GM11168 (cell line): ENCODE results near the gene ACSM4.
"Not testable (repeated sequence)": the region's sequence is repeated elsewhere in the genome, so short reads cannot be mapped to it uniquely, and the experiment has no call there.

Experiments
- in situ Hi-C: fragments of 300-500 bp; cut with MboI; formaldehyde crosslinking; loops from one replicate; pipeline ENCODE4 v1.12.0; 2022; ENCODE audit warnings: low sequenced_read_pairs; ENCODE audit not compliant: unreplicated experiment

Gene ACSM4, protein sequence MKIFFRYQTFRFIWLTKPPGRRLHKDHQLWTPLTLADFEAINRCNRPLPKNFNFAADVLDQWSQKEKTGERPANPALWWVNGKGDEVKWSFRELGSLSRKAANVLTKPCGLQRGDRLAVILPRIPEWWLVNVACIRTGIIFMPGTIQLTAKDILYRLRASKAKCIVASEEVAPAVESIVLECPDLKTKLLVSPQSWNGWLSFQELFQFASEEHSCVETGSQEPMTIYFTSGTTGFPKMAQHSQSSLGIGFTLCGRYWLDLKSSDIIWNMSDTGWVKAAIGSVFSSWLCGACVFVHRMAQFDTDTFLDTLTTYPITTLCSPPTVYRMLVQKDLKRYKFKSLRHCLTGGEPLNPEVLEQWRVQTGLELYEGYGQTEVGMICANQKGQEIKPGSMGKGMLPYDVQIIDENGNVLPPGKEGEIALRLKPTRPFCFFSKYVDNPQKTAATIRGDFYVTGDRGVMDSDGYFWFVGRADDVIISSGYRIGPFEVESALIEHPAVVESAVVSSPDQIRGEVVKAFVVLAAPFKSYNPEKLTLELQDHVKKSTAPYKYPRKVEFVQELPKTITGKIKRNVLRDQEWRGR

DNA sequence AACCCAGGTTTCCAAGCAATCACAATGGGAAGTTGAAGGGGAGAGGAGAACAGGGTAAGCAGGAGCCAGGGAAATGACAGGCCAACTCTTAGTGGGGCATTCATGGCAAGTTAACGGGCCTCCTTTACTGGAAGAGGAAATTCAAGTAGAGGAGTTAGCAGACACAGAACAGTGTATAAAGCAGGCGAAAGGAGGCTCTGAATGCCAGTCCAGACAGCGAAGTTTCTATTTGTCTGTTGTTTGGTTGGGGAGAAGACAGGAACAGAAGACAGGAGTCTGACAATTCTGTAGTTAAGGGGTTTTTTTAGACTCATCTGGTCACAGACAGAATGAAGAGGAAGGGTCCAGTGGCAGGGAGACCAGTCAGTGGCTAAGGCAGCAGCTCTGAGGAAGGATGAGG, at the start of gene ACSM4:
Gene ACSM4, plus strand, starts transcription at position 301 of the 400 bp plus-strand sequence. CDS start 260 bp downstream, outside the sequence.
- in situ Hi-C loops: no loop called here

DNA sequence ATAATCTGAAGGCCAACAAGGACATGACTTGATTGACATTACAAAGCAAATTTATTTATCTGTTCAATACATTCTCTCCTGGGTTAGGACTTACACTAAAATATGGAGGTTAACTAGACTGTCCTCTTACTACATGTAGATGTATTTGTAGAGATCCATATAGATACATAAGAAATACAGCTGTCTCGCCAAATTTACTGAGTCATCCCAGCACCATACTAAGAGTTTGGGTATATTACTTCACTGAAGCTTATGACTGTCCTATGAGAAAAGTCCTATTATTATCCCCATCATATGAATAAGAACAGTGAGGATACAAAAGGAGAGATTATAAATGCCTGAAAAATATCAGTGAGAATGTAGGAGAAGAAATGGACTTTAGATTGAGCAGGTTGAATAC, 44.8 kb upstream of the ACSM4 start:
- in situ Hi-C loops: no loop called here

DNA sequence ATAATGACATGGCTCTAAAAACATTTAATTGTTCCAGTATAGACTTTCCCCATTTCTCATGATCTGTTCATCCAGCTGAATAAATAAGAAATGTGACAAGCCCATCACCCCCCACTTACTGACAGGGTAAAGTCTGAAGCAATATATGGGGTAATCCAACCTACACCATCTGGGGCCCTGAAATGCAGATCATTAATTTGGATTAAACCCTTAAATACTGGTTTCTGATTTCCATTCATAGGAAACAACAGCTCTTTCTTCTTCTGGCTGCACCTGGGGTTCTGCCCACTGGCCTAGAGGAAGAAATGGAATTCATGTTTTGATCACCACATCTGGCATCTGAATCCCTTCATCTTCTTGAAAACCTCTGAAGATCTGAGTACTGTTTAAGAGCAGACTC, 39.3 kb upstream of the ACSM4 start:
- in situ Hi-C loops: no loop called here

DNA sequence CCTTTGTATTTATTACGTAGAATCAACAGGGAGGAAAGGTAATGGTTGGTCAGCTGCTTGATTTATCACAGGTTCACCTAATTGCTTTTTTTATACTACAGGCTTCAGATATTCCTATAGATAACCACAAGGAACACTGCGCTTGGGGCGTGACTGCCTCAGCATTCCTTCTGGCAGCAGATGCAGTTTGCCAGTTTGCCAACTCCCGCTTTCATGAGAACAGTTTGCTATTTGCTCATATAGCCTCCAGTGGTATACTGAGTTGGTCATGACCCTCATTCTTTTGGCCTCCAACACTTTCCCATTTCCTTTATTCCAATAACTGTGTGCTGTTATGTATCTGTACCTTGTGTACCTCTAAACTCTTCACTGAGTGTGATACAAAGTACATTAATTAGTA, 38.6 kb upstream of the ACSM4 start:
- in situ Hi-C loops: no loop called here

DNA sequence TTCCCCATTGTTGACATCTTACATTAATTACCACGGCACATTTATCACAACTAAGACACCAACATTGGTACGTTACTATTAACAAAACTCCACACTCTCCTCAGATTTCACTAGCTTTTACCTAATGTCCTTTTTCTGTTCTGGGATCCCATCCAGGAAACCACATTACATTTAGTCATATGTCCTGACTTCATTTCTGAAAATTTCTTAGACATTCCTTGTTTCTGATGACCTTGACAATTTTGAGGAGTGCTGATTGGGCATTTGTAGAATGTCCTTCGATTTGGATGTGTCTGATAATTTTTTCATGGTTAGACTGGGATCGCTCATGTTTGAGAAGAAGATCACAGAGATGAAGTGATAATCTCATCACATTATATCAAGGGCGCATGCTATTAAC, 34.6 kb upstream of the ACSM4 start:
- in situ Hi-C loops: no loop called here

DNA sequence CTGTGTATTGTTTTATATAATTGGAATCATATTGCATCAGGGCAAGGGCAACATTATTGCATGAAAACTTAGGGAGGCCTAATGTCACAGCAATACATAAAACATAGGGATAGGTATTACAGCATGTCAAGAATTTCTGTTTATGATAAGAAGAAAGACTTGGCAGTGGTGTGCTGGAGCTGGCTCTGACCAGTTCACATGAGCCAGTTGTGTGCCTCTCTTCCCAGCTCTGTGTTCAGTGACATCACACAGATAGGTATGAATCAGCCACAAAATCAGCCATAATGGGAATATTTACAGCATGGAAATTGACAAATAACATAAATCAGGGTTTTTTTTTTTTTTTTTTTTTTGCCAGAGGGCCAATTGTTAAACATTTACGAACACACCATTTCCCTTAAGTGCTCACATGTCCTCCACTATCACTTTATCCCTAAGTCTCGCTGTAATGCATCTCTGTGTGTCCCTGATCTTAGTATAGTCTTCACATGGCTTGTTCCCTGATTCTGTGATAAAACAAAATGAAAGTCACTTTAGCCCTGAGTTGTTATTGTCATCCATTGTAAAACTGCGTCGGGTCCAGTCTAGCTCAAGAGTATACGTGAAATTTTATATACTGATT, 31.9 kb upstream of the ACSM4 start:
- in situ Hi-C loops: no loop called here

DNA sequence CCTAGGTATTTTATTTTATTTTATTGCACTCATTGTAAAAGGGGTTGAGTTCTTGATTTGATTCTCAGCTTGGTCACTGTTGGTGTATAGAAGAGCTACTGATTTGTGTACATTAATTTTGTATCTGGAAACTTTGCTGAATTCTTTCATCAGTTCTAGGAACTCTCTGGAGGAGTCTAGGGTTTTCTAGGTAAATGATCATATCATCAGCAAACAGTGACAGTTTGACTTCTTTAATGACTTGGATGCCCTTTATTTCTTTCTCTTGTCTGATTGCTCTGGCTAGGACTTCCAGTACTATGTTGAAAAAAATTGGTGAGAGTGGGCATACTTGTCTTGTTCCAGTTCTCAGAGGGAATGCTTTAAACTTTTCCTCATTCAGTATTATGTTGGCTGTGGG, 28.4 kb upstream of the ACSM4 start:
- in situ Hi-C loops: not testable (repeated sequence)

DNA sequence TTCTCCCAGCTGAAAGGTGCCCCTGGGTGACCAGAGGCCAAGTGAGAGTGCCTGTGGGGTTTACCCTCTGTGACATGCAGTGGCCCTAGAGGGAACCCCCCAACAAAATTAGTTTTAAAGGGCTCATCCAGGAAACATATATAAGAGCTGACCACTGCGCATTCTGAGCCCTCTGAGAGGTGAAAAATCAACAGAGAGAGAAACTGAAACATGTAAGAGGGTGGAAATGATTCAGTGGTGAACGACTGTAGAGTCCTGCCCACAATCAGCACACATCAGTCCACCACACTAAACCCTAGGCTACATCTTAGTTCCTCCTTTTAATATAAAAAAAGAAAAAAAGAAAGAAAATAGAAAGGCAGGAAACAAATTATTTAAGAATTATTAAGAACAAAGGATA, 21.0 kb upstream of the ACSM4 start:
- in situ Hi-C loops: no loop called here

DNA sequence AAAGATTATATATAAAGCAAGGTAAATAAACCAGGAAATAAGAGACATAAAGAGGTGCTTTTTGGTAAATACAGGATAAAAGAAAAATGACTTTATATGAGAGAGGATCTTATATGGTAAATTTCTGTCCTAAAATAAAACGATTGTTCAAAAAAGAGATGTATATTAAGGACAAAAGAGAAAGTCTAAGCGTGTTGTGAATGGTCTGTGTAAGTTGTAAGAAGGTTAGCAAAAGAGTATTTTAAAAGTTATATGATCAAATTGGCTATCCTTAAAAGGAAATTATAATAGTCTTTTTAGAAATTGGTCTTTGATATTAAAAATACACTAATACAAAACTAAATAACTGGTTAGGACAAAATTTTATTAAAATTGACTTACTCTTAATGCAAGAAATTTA, 14.1 kb upstream of the ACSM4 start:
- in situ Hi-C loops: no loop called here

DNA sequence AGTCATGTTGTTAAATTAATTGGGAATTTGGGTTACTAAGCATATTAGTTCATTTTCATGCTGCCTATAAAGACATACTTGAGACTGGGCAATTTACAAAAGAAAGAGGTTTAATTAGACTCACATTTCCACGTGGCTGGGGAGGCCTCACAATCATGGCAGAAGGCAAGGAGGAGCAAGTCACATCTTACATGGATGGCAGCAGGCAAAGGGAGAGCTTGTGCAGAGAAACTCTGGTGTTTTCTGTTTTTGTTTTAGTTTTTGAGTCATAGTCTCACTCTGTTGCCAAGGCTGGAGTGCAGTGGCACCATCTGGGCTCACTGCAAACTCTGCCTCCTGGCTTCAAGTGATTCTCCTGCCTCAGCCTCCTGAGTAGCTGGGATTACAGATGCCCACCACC, 13.3 kb upstream of the ACSM4 start:
- in situ Hi-C loops: not testable (repeated sequence)

DNA sequence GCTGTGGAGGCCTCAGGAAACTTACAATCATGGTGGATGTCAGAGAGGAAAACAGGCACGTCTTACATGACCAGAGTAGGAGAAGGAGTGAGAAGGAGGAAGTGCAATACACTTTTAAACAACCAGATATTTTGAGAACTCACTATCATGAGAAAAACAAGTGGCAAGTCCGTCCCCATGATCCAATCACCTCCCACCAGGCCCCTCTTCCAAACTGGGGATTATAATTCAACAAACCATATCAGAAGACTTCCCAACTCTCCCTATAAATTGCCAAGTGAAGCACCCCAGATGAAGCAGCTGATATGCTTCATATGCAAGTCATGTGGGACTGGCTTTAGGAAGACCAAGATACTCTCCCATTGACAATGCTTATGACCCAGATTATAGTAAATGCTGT, 11.6 kb upstream of the ACSM4 start:
- in situ Hi-C loops: no loop called here

DNA sequence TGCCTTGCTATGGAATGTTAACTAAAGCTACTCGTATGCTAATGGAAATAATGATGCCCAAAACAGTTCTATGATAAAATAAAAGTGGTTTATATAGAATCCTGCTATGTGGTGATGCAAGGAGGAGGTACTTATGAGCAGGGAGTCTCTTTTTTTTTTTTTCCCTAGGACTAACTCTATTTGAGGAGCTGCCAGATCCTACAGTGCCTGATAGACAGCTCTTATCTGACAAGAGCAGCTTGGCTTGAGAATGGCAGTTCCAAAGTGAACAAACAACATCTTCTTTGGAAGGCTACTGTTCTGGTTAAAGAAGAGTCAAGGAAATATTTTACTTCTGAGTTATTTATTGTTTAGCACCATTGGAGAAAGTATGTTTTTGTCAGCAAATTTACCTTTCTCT, 10.2 kb upstream of the ACSM4 start:
- in situ Hi-C loops: no loop called here

DNA sequence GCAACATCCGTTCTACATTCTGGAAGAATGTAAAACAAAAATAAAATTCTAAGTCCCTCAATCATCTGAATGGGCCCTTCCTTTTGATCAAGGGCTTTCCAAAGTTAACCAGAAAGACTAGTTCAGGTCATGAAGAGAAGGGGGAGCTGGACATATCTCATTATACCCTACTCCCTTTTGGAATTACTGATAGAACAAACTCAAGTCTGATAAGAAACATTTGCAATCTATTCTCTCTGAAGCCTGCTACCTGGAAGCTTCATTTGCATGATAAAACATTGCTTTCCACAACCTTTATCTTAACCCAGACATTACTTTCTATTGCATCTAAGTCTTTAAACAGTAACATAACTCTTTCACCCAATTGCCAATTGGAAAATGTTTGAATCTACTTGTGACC, 8.3 kb upstream of the ACSM4 start:
- in situ Hi-C loops: no loop called here

DNA sequence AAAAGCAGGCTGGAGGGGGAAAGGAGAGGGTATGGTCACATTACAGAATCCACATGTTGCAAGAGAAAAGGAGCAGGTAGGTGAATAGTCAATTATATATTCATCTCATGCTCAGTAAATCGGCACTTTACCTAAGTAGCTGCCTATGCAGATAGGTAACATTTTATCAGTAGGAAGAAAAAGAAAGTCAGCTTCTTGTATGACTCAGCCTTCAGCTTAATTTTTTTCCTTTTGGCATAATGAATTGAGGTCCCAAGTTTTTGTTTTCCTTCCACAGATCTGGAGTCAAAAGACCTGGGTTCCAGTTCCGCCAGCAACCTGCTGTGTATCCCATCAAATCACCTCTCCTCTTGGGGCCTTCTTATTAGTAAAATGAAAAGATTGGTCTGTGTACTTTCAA, 6.0 kb upstream of the ACSM4 start:
- in situ Hi-C loops: no loop called here

DNA sequence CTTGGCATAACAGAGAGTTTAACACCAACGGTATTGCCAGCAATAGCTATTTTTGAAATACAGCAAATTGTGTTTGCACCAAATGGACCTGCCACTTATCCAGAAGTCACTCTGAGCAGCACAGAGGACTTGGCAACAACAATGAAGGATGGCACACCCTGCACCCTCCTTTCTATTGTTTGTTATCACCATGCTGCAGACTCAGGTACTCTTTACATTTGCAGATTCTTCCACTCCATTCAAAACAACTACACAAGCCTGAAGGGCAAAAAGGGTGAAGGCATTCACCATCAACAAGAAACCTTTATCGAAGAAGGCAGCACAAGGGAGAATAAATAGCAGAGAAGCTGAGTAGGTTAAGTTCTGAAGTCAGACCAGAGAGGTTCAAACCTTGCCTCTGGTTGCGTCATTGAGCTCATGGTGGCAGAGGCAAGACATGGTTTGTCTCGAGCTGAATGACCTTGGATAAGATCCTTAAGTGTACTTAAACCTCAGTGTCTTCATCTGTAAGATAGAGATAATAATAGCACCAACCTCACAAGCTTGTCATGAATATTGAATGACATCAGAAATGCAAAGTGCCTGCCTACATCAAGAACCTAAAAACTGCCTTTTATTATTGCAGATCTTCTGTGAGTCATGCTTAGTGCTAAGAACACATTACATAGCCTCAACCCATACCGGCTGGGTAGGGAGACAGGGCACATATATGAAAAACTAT, 1.4 kb upstream of the ACSM4 start:
- in situ Hi-C loops: no loop called here

DNA sequence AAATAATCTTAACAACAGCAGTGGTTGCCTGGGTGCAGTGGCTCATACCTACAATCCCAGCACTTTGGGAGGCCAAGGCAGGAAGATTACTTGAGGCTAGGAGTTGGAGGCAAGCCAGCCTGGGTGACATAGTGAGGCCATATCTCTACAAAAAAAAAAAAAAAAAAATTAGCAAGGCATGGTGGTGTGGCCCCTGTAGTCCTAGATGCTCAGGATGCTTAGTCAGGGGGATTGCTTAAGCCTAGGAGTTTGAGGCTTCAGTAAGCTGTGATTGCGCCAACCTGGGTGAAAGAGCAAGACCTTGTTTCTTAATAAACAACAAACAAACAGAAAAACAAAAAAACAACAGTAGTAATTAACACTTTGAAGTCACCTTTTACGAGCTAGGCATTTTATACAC, 642 bp upstream of the ACSM4 start:
- in situ Hi-C loops: no loop called here

DNA sequence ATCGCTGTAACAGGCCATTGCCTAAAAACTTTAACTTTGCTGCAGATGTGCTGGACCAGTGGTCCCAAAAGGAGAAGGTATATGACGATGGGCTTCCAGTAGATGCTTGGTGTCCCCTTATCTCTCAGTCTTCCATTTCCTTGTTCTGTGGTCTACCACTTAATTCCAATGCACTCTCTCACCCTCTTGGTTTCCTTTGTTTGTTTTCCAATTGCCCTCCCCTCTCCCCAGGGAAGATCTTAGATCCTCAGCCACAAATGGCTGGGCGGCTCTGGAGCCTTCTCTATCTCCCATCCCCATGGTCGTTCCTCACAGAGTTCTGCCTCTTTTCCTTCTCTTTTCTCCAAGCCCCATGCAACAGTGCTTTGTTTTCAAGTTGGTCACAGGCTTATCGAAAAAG, 584 bp downstream of the ACSM4 start:
- in situ Hi-C loops: no loop called here

DNA sequence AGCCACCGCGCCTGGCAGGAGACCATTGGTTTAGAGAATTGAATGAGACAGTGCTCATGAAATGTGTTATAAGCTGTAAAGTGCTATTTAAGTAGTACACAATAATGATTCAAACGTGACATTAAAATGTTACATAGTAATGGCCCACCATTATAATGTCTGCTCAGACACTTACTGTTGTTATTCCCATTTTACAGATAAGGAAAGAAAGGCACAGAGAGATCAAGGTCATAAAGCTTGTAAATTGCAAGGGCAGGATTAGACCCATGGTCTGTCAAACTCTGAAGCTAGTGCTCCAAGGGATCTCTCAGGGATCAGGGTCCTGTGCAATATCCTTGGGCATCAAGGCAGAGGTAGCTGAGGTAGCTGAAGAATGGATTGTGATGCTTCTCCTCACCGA, 6.2 kb downstream of the ACSM4 start:
- in situ Hi-C loops: no loop called here

DNA sequence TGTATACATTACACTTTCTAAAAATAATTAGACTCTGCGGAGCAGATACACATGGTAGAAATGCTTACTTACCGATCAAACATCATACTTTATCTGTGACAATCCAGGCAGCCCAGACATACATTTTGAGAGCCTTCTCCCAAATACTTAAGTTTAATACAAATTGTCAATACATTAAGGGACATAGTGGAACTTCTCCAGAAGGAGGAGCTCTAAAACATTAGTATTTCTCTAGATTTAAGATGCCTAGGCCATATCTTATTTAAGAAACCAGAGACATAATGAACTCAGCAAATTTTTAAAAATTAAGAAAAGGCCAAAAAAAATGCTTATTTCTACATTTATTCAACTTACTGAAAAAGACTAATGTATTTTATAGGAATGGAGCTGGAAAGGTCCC, 16.1 kb downstream of the ACSM4 start:
- in situ Hi-C loops: no loop called here

DNA sequence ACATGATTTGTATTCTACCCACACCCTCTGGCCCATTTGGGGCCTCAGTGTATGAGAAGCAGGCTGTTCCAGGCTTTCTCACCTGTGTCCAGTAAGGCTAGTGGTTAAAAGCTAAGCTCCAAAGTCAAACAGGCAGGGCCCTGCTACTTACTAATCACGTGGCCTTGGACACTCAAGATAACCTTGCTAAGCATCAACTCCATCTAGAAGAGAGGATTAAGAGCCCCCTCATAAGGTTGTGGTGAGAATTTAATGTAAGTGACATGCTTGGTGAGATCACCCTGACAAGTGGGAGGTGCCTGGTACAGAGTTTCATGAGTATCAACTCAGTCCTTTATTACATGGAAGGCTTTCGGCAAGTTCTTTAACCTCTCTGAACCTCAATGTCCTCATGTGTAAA, 17.8 kb downstream of the ACSM4 start:
- in situ Hi-C loops: no loop called here

DNA sequence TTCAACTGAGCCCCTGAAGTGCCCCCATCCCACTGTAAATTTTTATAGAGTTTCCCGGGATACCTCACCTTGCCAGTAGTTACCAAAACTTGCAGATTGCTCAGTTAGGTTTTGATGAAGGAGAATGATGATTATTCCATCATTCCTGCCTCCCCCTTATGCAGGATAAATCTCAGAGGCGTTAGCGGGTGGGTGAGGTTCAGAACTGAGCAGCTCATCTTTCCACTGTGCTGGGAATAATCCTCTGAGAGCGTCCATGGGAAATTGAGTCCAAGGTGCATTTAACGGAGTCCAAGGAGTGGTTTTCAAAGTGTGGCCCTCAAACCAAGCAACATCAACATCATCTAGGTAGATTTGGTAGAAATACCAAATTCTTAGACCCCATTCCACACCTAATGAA, 18.7 kb downstream of the ACSM4 start:
- in situ Hi-C loops: no loop called here
